Midbrain (tissue), 1 donor: ENCODE measurements around the gene QPCTL.
A peak's percentile ranks its signal among the peaks of the same experiment; 100 is the strongest.
"Not testable (repeated sequence)": the region's sequence is repeated elsewhere in the genome, so short reads cannot be mapped to it uniquely, and the experiment has no call there.

Experiments used
- DNase-seq: peaks from one replicate; lab custom pipeline; 2025; lab: John Stamatoyannopoulos, UW

QPCTL gene

DNA sequence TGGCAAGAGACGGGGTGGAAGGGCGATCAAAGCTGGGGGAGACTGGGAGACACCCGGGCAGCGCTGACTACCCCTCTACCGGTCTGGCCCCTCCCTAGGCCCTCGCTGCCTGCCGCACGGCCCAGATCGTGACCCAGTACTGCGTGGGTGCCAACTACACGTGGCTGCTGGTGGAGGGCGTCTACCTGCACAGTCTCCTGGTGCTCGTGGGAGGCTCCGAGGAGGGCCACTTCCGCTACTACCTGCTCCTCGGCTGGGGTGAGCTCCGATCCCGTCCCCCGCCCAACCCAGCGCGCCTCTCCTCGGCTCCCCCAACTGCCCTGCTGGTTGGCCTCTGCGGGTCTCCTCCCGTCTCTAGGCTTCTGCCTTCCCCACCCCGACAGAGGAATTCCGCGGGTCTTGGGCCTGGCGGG lies 15.6 kb upstream of the QPCTL start:
- DNase-seq = no peak

DNA sequence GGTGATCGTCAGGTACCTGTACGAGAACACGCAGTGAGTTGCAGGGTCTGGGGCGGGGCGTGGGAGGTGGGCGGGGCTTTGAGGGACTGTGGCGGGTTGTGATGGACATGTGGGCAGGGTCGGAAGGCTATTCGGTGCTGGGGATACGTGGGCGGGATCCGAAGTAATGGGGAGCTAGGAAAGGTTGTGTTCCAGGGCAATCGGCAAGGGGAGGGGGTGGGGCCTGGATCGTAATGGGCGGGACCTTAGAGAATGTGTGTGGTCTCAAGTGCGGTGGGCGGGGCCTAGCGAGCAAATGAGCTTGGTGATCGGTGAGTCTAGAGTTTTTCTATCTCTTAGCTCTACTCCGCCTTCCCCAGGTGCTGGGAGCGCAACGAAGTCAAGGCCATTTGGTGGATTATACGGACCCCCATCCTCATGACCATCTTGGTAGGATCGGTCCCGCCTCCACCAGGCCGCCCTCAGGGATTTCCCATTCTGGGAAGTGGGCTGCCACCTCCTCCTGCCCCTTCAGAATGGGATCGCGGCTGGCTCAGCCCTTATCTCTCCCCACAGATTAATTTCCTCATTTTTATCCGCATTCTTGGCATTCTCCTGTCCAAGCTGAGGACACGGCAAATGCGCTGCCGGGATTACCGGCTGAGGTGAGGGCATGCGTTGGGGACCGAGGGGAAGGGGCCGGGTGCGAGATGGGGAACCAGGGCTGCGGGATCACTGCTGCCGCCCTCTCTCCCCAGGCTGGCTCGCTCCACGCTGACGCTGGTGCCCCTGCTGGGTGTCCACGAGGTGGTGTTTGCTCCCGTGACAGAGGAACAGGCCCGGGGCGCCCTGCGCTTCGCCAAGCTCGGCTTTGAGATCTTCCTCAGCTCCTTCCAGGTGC lies 14.9 kb upstream of the QPCTL start:
- DNase-seq = peak; percentile 25

DNA sequence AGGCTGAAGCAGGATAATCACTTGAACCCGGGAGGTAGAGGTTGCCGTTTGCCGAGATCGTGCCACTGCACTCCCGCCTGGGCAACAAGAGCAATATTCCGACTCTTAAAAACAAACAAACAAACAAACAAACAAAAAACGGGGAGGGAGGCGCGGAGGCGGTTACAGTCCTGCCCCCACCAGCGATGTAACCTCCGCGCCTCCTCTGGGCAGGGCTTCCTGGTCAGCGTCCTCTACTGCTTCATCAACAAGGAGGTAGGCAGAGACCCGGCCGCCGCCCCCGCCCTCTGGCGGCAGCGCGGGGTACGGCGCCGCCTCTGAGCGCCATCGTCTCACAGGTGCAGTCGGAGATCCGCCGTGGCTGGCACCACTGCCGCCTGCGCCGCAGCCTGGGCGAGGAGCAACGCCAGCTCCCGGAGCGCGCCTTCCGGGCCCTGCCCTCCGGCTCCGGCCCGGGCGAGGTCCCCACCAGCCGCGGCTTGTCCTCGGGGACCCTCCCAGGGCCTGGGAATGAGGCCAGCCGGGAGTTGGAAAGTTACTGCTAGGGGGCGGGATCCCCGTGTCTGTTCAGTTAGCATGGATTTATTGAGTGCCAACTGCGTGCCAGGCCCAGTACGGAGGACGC lies 11.0 kb upstream of the QPCTL start:
- peak; percentile 78 for DNase-seq

DNA sequence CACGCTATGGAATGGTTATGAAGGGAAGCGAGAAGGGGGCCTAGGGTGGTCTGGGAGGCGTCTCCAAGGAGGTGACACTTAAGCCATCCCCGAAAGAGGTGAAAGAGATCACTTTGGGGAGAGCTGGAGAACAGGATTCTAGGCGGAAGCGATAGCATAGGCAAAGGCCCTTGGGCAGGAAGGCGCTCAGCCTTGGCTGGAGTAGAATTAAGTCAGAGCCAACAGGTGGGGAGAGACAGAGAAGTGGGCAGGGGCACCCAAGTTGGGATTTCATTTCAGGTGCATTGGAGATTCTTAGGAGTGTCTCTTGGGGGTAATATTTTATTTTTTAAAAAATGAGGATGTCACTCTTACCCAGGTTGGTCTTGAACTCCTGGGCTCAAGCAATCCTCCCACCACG lies 10.3 kb upstream of the QPCTL start:
- no peak for DNase-seq

DNA sequence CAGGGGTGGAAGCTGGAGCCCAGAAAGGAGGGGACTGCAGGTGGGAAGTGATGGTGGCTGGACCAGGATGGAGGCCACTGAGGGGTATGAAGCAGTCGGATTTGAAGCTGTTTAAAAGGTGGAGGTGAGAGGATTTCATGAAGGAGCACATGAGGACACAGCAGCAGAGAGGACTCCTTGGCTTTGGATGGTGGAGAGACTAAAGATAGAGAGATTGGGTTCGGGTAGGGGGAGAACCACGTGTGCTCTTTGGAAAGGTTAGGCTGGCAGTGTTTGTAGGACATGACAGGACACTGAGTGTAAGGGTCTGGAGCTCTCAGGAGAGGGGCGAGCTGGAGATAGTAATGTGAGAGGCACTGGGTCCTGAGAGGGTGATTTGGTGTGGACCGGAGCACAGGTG lies 9.6 kb upstream of the QPCTL start:
- no peak for DNase-seq

DNA sequence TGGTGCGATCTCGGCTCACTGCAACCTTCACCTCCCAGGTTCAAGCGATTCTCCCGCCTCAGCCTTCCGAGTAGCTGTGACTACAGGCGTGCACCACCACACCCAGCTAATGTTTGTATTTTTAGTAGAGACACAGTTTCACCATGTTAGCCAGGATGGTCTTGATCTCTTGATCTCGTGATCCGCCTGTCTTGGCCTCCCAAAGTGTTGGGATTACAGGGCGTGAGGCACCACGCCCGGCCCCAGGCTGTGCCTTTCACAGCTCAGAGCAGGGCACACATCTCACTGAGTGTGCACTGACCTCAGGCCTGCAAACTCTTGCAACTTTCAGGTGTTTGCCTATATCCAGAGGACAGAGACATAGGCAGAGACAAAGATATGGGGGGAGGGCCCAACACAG lies 7.4 kb upstream of the QPCTL start:
- DNase-seq = not testable (repeated sequence)

DNA sequence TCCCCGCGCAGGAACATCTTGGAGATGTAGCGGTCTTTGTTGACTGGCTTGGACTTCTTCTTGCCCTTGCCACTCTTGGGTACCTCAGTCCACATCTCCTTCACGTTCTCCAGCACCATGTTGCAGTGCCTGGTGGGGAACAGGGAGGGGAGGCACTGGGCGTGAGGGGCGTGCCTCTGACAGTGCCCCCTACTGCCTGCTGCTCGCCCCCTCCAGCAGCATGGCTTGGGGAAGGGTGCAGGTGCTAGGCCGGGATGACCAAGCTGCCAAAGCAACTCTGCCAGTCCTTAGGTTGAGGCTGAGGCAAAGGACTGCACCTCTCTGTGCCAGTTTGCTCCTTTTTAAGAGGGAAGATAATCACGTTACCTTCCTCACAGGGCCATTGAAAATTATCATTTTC lies 4.9 kb upstream of the QPCTL start:
- DNase-seq = no peak

DNA sequence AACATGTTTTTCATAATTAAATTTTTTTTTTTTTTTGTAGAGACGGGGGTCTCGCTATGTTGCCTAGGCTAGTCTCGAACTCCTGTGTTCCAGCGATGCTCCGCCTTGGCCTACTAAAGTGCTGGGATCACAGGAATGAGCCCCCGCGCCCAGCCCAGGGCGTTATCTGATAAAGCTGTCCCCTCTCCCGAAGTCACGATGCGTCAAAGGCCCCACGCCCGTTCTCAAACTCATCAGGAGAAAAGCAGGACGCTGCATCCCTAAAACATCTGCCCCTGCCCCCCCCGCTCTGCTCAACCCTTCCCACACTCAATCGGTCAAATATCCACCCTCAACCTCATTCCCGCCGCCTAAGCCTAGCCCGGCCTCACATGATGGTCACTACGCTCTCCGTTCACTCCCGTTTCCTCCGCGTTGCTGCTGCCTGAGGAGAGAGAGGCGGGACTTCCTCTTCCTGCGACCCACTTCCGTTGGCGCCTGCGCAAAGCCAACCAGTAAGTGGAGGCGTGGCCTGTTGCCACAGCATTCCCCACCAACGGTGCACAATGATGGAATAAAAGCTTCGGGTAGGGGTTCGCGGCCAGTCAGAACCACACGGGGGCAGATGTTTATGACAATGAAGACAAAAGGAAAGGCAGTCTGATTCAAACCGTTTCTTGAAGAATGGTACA lies 815 bp upstream of the QPCTL start, which contains the start of gene SNRPD2:
Gene SNRPD2, minus strand, starts transcription at position 438 of the 671 bp plus-strand sequence. Its CDS starts 65 bp downstream, at position 373.
- DNase-seq = peak; percentile 98

DNA sequence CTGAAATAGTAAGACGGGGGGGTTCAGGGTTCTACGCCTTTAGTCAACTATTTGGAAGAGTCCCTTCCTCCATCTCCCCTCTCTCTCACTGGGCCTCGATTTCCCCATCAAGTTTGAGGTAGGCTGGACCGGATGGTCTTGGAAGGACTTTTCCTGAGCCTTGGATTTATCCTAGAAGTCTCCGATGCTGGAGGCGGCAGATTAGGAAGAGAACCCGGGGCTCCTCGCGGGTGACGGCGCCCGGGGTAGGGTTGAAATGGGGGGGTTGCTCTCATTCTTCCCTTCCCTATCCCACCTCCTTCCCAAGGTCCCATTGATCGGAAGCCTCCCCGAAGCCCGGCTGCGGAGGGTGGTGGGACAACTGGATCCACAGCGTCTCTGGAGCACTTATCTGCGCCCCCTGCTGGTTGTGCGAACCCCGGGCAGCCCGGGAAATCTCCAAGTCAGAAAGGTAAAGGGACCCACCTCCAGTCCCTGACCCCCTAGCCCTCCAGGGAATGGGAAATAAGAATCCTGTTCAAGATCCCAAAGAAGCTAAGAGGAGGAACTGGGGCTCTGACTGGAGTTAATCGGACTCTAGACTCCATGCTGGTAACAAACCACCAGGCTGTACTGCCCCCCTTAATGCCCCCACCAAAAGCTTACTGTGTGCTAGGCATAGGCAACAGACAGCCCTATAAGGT lies 781 bp downstream of the QPCTL start:
- DNase-seq = peak; percentile 52

DNA sequence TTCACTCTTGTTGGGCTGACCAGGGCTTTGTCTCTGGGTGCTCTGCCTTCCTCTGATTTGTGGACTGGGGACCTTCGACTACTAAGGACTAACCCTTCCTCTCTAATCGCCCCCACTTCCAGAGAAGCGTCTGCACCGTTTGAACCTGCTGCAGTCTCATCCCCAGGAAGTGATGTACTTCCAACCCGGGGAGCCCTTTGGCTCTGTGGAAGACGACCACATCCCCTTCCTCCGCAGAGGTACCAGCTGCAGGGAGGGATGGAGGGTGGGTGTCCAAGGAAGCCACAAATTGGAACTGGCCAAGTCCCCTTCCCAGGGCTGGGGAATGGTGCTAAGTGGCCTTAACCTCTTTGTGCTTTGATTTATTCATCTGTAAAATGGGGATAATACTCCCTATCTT lies 9.2 kb downstream of the QPCTL start:
- DNase-seq = no peak

DNA sequence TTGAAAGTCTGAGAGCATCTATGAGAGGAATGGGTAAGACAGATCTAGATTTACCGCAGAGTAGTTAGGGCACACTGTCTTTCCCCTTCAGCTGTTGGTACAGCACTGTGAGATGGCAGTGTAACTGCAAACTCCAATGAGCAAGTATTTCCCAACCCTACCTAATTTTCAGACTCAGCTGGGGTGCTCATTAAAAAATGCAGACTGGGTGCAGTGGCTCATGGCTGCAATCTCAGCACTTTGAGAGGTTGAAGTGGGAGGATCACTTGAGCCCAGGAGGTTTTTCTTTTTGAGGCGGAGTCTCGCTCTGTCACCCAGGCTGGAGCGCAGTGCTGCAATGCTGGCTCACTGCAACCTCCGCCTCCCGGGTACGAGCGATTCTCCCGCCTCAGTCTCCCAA lies 12.6 kb downstream of the QPCTL start:
- no peak for DNase-seq

DNA sequence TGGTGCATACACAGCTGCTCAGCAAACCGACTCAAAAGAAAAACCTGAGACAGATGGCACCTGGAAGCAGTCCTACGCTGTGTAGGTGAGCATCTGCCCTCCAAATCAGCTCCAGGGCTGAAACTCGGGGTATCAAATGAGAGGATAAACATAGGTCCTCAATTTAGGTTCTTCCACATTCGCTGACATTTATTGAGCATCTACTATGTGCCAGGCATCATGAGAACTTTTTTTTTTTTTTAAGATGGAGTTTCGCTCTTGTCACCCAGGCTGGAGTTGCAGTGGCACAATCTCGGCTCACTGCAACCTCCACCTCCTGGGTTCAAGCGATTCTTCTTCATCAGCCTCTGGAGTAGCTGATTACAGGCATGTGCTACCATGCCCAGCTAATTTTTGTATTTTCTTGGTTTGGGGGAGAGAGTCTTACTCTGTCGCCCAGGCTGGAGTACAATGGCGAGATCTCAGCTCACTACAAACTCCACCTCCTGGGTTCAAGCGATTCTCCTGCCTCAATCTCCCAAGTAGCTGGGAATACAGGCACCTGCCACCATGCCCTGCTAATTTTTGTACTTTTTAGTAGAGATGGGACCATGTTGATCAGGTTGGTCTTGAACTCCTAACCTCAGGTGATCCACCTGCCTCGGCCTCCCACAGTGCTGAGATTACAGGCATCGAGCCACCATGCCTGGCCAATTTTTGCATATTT lies 13.4 kb downstream of the QPCTL start:
- DNase-seq = no peak

DNA sequence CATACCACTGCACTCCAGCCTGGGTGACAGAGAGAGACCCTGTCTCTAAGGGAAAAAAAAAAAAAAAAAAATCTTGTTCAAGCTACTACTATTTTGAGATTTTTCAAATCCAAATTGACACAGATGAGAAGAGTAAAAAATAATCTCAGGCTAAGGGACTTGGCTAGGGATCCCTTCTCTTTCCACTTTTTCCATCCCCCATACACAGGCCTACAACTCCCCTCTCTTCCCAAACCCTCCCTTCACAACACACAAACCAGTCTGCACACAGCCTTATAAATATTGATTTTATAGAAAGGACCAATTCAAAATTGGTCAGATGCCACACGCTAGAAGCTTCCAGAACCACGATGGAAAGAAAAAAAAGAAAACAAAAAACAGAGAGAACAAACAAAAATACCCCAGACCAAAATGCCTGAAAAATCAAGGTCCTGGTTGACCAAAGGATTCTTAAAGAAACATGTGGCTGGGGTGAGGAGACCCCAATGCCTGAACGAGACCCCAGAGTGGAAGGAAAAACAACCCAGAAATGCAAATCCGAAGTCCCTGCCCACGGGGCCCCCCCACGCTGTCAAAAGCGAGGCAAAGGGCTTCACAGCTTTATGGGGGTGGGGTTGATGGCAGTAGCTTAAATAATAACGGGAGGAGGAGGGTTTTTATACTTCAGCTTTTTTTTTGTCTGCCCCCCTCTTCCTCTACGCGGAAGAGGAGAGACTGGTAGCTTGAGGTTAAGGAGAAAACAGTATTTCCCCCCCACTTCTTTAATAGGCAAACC lies 18.1 kb downstream of the QPCTL start:
- no peak for DNase-seq

DNA sequence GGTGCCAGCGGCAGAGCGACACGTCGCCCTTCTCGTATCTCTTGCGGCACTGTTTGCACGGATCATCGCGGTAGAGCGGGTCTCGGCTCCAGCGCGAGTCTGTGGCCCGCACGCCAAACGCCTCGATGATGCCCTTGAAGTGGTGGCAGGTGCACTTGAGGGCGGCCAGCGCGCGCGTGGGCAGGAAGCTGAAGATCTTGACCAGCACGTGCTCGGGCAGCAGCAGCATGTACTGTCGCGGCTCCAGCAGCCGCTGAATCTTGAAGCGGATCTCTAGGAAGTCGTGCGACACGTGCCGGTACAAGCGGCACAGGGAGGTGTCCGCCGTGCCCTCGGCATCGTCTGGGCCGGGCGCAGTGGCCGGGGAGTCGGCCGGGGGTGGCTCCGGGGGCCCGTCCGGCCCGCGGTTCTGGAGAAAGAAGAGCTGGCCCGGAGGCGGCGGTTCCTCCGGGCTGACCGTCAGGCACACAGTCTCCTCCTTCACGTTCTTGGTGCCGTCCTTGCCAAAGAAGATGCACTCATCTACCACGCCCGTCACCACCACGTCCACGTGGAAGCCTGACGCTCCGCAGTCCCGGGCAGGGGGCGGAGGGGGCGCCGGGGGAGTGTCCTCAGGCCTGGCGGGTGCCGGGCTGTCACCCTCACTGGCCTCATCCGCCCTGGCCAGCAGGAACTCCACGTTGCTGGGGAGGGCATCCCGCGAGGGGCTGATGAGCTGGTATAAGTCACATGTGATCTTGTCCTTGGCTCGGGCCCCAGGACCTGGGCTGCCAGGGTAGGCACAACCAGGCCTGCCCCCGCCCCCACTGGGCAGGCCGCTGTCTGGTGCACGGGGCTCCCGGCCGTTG lies 19.6 kb downstream of the QPCTL start:
- DNase-seq = no peak

DNA sequence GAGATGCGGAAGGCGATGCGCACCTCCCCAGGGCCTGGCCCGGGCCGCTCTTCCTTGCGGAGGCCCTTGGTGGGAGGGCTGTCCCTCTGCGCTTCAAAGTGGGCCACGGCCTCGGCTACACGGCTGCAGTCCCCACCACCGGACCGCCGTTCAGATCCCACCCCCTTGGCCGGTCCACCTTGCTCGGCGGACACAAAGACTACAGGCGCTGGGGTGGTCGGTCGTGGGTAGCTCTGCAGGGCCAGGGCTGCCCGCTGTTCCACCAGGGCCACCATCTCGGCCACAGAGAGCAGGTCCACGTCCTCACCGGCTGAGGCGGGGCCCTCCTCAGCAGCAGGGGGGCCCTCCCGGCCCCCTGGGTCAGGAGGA lies 20.2 kb downstream of the QPCTL start:
- no peak for DNase-seq

DNA sequence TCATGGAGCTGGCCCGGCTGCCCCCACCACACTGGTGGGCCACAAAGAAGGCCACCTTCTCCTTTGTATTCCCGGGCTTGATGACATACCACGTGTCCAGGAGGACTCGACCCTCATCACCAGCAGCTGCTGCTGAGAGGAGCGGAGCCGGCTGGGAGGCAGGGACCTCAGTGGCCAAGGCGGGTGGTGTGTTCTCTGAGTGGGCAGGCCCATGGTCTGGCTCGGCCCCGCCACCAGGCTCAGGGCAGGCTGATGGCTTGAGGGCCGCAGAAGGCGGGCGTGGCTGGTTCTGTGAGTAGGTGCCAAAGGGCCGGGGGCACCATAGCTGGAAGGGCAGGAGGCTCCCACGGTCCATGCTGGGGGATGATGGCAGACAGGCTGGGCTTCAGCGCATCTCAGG lies 20.7 kb downstream of the QPCTL start:
- DNase-seq = no peak

DNA sequence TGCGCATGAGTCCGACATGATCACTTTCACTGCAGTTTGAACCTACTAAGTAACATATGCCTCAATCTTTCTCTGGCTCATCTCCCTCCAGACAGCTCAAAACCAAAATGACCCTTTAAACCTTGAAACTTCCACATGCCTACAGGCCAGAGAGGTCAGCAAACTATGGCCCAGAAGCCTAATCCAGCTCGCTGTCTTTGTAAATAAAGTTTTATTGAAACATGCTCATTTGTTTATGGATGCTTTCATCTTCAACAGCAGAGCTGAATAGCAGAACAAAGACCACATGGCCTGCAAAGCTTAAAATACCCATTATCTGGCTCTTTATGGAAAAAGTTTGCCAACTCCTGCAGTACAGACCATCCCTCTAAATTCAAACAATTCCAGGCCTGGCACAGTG lies 22.7 kb downstream of the QPCTL start:
- DNase-seq = no peak

DNA sequence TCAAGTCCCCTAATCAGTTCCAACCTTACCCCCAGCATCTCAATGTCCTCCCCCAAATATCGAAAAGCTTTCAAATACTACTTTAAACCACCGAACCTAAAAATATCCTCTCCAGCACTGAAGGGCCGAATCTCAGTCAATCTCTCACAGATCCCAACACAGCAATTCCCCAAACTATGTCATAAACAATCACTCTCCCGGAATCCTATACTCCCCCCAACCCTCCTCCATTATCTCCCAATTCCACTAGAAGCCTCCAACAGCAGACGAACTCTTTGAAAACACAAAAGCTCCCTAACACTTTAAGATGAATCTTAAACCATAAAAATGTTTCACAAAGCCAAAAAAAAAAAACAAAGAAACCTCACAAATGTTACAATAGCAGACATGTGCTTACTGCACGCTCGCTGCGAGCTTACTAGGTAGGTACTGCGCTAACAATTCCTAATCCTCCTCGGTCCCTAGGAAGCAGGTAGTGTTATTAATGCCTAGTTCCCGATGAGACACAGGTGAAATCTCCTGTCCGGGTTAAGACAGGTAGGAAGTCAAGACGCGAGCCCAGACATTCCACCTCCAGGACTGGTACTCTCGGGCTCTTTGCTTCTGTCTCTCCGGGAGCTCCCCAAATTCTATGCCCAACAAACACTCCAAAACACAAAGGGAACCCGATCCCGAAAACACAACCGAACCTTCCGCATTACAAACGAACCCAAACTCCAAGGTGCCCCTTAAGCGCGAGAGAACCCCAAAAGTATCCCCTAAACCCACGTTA lies 24.1 kb downstream of the QPCTL start:
- peak; percentile 63 for DNase-seq
